Measurements from ENCODE around the gene SNAPC3. TPM values are rescaled to one million over a fixed set of nuclear protein-coding genes. Genes with fewer than 3 reads are reported as not detected.

SNAPC3 gene
- total RNA-seq, 1 experiment from 2014 or later, result 28.0 TPM

DNA sequence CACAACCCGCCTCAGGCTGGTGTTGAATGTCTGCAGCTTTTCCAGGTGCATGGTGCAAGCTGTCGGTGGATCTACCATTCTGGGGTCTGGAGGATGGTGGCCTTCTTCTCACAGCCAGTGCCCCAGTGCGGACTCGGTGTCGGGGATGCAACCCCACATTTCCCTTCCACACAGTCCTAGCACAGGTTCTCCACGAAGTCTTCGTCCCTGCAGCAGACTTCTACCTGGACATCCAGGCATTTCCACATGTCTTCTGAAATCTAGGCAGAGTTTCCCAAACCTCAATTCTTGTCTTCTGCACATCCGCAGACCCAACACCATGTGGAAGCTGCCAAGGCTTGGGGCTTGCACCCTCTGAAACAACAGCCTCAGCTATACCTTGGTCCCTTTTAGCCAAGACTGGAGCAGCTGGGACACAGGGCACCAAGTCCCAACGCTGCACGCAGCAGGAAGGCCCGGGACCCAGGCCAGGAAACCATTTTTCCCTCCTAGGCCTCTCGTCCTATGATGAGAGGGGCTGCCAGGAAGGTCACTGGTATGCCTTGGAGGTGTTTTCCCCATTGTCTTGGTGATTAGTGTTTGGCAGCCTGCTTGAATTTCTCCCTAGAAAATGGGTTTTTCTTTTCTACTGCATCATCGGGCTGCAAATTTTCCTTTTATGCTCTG is 69.9 kb downstream of the SNAPC3 start:
- no peak overlapping the region for H3T11ph ChIP-seq (ENCODE audit: low read length)
- no peaks in the 10 kb centered on the region for H3K4me1 ChIP-seq (ENCODE audit: insufficient read depth, low read length)
- TF ChIP-seq, protein P1, sequence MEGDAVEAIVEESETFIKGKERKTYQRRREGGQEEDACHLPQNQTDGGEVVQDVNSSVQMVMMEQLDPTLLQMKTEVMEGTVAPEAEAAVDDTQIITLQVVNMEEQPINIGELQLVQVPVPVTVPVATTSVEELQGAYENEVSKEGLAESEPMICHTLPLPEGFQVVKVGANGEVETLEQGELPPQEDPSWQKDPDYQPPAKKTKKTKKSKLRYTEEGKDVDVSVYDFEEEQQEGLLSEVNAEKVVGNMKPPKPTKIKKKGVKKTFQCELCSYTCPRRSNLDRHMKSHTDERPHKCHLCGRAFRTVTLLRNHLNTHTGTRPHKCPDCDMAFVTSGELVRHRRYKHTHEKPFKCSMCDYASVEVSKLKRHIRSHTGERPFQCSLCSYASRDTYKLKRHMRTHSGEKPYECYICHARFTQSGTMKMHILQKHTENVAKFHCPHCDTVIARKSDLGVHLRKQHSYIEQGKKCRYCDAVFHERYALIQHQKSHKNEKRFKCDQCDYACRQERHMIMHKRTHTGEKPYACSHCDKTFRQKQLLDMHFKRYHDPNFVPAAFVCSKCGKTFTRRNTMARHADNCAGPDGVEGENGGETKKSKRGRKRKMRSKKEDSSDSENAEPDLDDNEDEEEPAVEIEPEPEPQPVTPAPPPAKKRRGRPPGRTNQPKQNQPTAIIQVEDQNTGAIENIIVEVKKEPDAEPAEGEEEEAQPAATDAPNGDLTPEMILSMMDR (conservative IDR thresholded peaks at IDR 0.05), result no peak
- H3K23ac ChIP-seq (ENCODE audit: insufficient read length, low read depth, low read length), result no peak overlapping the region
- Mint-ChIP-seq H3K4me3 (no peak overlapping the region), H3K27me3 (ENCODE audit: low read depth) (no peaks in the 10 kb centered on the region; the same call in 1 of the 2 replicates), H3K36me3 (ENCODE audit: insufficient read depth in 1 of 3, low read depth in 3 of 3) (peaks cover 74 to 95% (median 90%) of the 10 kb centered on the region in 3 experiments), H3K4me1 (peaks cover 11 to 15% of the 10 kb centered on the region in 2 experiments; a peak in 2 of 4 replicates), H3K27ac (peak overlapping the region in 1 of 3 experiments; percentile 40; a peak in 2 of 7 replicates), H3K9me3 (peaks cover 26 to 34% of the 10 kb centered on the region in 2 experiments)
- no peak overlapping the region for H2BK5ac ChIP-seq (ENCODE audit: insufficient read length, low read length)
- no peak overlapping the region for H2AK5ac ChIP-seq (ENCODE audit: insufficient read length, low read length)
- H3K56ac ChIP-seq (ENCODE audit: insufficient read length, low read depth, low read length), result no peak overlapping the region
- H3K14ac ChIP-seq (ENCODE audit: insufficient read depth, low read length), result no peak overlapping the region
- H2BK15ac ChIP-seq (ENCODE audit: low read depth, low read length), result no peak overlapping the region
- no peak overlapping the region for H4K91ac ChIP-seq (ENCODE audit: insufficient read length, low read depth, low read length)
- WGBS (ENCODE audit: extremely low coverage, insufficient read length, low lambda C conversion rate), result no CpG with 5 or more reads among the region's 13 CpGs
- no peaks in the 10 kb centered on the region for H4K20me1 ChIP-seq (ENCODE audit: control insufficient read depth, insufficient read depth, insufficient read length)
- DNase-seq, result no peak
- no peak overlapping the region for H3K4ac ChIP-seq (ENCODE audit: low read depth, low read length)
- H3K79me2 ChIP-seq (ENCODE audit: insufficient read depth, low read length), result peaks cover 24% of the 10 kb centered on the region; the same call in 1 of the 2 replicates
- H3K9me3 ChIP-seq (ENCODE audit: control insufficient read depth, low read depth, low read length), result no peaks in the 10 kb centered on the region
- H3K4me2 ChIP-seq (ENCODE audit: insufficient read depth, insufficient read length, low read length), result no peak overlapping the region
- H4K8ac ChIP-seq (replicated peaks; ENCODE audit: insufficient read length, low read depth, low read length), result no peak overlapping the region
- no peak overlapping the region for H2AFZ ChIP-seq (ENCODE audit: low read length)
- H2BK120ac ChIP-seq (ENCODE audit: low read depth, low read length, poor library complexity, severe bottlenecking), result no peak overlapping the region
- no peaks in the 10 kb centered on the region for H3K23me2 ChIP-seq (ENCODE audit: insufficient read length, low read depth, low read length, poor library complexity, severe bottlenecking)
- no peak overlapping the region for H3K27ac ChIP-seq (ENCODE audit: insufficient read length, low read depth, low read length)
- H2BK12ac ChIP-seq (ENCODE audit: insufficient read length, low read depth, low read length), result no peak overlapping the region
- H2BK20ac ChIP-seq (ENCODE audit: low read depth, low read length, poor library complexity, severe bottlenecking), result no peak overlapping the region
- H3K79me1 ChIP-seq (ENCODE audit: insufficient read depth, low read depth, low read length, poor library complexity, severe bottlenecking), result peaks cover 6% of the 10 kb centered on the region
- no peaks in the 10 kb centered on the region for H3K27me3 ChIP-seq (ENCODE audit: insufficient read depth, low read length)
- H3K18ac ChIP-seq (ENCODE audit: insufficient read length, low read depth, low read length), result no peak overlapping the region
- no peak overlapping the region for H3K9ac ChIP-seq (ENCODE audit: extremely low read depth, insufficient read length, low read length)
- no peak overlapping the region for H4K5ac ChIP-seq (ENCODE audit: insufficient read length, low read depth, low read length)

All from H9 (cell line).